ENCODE results near the gene MSL2. TPM values are rescaled to one million over a fixed set of nuclear protein-coding genes. Genes with fewer than 3 reads are reported as not detected.
"Not testable (repeated sequence)": the region's sequence is repeated elsewhere in the genome, so short reads cannot be mapped to it uniquely, and the experiment has no call there.

MSL2 gene
- total RNA-seq, 1 donor from 2014 or later = 59.4 TPM

DNA sequence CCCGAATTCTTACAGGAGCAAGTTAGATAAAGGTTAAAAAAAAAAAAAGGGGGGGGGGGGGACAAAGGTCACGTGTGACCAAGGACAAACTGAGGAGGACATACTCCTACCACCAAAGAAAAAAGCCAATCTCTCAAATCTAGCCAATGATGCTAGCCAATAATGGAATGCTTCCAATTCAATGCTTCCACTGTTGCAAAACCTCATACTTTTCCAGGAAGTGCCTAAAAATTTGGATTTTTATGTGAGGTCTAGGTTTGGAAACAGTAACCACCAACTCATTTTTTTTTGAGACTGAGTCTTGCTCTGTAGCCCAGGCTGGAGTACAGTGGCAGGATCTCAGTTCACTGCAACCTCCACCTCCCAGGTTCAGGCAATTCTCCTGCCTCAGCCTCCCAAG, 11.4 kb downstream of the MSL2 start:
- no peaks in the 10 kb centered on the region for H3K9me3 Mint-ChIP-seq

DNA sequence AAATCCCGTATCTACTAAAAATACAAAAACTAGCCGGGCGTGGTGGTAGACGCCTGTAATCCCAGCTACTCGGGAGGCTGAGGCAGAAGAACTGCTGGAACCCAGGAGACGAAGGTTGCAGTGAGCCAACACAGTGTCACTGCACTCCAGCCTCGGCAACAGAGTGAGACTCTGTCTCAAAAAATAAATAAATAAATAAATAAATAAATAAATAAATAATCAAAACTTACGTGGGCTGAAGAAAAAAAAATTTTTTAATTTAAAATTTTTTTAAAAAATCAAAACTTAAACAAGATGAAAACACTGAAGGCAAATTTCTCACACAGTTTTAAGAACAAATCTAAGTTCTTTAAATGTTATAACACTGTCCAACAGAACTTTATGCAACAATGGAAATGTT, 14.4 kb downstream of the MSL2 start:
- Mint-ChIP-seq H3K27me3 (no peaks in the 10 kb centered on the region), H3K27ac (no peak overlapping the region), H3K4me3 (no peak overlapping the region), H3K9me3 (no peaks in the 10 kb centered on the region), H3K4me1 (peaks cover 82% of the 10 kb centered on the region), H3K36me3 (ENCODE audit: low read depth) (peaks cover 1% of the 10 kb centered on the region)
- intact Hi-C loops (cut with micrococcal nuclease) = no loop called here
- TF ChIP-seq, protein P1, sequence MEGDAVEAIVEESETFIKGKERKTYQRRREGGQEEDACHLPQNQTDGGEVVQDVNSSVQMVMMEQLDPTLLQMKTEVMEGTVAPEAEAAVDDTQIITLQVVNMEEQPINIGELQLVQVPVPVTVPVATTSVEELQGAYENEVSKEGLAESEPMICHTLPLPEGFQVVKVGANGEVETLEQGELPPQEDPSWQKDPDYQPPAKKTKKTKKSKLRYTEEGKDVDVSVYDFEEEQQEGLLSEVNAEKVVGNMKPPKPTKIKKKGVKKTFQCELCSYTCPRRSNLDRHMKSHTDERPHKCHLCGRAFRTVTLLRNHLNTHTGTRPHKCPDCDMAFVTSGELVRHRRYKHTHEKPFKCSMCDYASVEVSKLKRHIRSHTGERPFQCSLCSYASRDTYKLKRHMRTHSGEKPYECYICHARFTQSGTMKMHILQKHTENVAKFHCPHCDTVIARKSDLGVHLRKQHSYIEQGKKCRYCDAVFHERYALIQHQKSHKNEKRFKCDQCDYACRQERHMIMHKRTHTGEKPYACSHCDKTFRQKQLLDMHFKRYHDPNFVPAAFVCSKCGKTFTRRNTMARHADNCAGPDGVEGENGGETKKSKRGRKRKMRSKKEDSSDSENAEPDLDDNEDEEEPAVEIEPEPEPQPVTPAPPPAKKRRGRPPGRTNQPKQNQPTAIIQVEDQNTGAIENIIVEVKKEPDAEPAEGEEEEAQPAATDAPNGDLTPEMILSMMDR (IDR thresholded peaks at IDR 0.05) = no peak
- DNase-seq = no peak
- POLR2A ChIA-PET = interaction anchor here (6.9 kb wide), 1 partner anchor 14 kb away, joined by 57 read pairs; the partner anchor contains the start of gene MSL2
- ATAC-seq (ENCODE audit: low read depth) = no peak
- CTCF ChIA-PET = no interaction called here

More for the DNA sequence above, 11.4 kb downstream of the MSL2 start:
- CTCF ChIA-PET = no interaction called here
- Mint-ChIP-seq H3K4me1 (peaks cover 84% of the 10 kb centered on the region), H3K36me3 (ENCODE audit: low read depth) (peaks cover 4% of the 10 kb centered on the region), H3K27me3 (no peaks in the 10 kb centered on the region), H3K4me3 (no peak overlapping the region), H3K27ac (no peak overlapping the region)
- ATAC-seq (ENCODE audit: low read depth) = no peak
- DNase-seq = no peak
- POLR2A ChIA-PET = interaction anchor here (0.7 to 6.9 kb wide), 2 partner anchors 11 to 28 kb away, joined by 4 to 57 read pairs; partner anchors contain the start of gene MSL2
- TF ChIP-seq, protein P1 (IDR thresholded peaks at IDR 0.05) = no peak
- intact Hi-C loops (cut with micrococcal nuclease) = no loop called here

DNA sequence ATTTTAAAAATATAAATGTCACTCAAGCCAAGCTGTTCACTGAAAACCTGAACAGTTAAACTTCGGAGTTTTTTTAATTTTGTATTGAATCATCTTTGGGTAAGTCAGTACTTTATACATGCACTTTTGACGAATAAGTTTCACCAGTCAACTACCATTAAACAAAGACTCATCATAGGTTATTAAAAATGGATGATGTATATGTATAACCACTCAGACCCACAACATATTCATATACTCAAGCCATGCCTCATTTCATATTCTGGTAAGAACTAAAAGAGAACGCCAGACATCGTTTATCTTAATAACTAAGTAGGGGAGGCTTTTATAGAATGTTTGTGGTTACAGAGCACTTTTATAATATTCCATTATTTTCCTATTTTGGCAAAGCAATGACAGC, 18.3 kb downstream of the MSL2 start:
- Mint-ChIP-seq H3K27me3 (no peaks in the 10 kb centered on the region), H3K27ac (no peak overlapping the region), H3K36me3 (ENCODE audit: low read depth) (peaks cover 1% of the 10 kb centered on the region), H3K4me3 (no peak overlapping the region), H3K9me3 (no peaks in the 10 kb centered on the region), H3K4me1 (peaks cover 67% of the 10 kb centered on the region)
- ChIA-PET POLR2A (interaction anchor here (0.8 kb wide), 1 partner anchor 18 kb away, joined by 4 read pairs; the partner anchor contains the start of gene MSL2), CTCF (no interaction called here)
- DNase-seq (no peak), ATAC-seq (ENCODE audit: low read depth) (no peak)
- TF ChIP-seq, protein P1 (IDR thresholded peaks at IDR 0.05) = no peak
- intact Hi-C loops (cut with micrococcal nuclease) = loop anchor here (2.0 kb wide), 1 partner anchor 17 kb away; no protein-coding TSS in a partner anchor

DNA sequence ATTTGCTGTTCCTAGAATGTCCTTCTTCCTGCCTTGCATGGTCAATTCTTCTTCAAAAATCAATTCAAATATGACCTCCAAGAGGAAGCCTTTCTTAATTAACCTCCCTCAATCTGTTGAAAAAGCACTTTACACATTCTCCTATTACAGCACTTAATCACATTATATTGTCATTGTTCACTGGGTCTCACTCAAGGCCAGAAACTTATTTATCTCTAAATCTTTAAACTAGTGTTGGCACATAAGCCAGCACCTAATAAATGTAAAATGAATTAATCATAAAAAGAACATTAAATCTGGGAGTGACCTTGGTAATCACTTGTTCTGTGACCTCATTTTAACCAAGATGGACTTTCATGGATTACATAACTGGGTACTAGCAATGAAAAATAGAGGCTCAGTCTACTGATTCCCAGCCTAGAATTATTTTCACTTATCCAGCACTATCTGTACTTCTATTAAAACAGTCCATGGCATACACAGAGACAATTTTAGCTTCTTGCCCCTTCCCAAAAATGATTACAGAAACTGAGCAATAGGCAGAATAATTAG, 22.1 kb downstream of the MSL2 start:
- ATAC-seq (ENCODE audit: low read depth) (no peak), DNase-seq (no peak)
- intact Hi-C loops (cut with micrococcal nuclease) = no loop called here
- CTCF ChIA-PET = no interaction called here
- no peaks in the 10 kb centered on the region for H3K9me3 Mint-ChIP-seq
- H3K27me3 Mint-ChIP-seq = no peaks in the 10 kb centered on the region
- H3K4me3 Mint-ChIP-seq = no peak overlapping the region
- peaks cover 38% of the 10 kb centered on the region for H3K4me1 Mint-ChIP-seq
- peak overlapping the region; percentile 47 for H3K27ac Mint-ChIP-seq
- H3K36me3 Mint-ChIP-seq (ENCODE audit: low read depth) = peaks cover 1% of the 10 kb centered on the region
- POLR2A ChIA-PET = no interaction called here
- TF ChIP-seq, protein P1 (IDR thresholded peaks at IDR 0.05) = no peak

DNA sequence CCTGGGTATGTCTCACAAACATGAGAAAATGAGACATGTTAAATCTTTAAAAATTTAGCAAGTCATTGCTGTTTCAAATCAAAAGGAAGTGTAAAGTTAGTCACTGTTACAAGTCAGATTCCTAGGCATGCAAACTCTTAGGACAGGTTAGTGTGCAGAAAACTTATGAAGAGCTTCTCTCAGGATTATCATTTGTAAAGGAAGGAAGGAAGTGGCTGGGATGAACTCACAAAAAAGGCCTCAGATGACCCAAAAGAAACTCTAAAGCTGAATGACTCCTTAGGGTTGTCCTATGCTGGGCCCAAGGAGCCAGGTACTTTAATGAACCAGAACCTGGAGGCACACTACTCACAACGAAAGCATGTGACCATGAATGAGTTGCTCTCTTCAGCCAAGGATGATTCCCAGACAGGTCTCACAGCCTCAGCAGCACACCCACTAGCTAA, 25.0 kb downstream of the MSL2 start:
- no peaks in the 10 kb centered on the region for H3K9me3 Mint-ChIP-seq
- H3K4me3 Mint-ChIP-seq = no peak overlapping the region
- ATAC-seq (ENCODE audit: low read depth) (no peak), DNase-seq (no peak)
- H3K36me3 Mint-ChIP-seq (ENCODE audit: low read depth) = peaks cover 5% of the 10 kb centered on the region
- CTCF ChIA-PET = no interaction called here
- H3K4me1 Mint-ChIP-seq = peaks cover 43% of the 10 kb centered on the region
- POLR2A ChIA-PET = interaction anchor here (0.6 kb wide), 1 partner anchor 12 kb away, joined by 4 read pairs; no protein-coding TSS in a partner anchor
- peak overlapping the region; percentile 74 for H3K27ac Mint-ChIP-seq
- H3K27me3 Mint-ChIP-seq = no peaks in the 10 kb centered on the region
- TF ChIP-seq, protein P1 (IDR thresholded peaks at IDR 0.05) = no peak
- intact Hi-C loops (cut with micrococcal nuclease) = loop anchor here (2.0 kb wide), 1 partner anchor 14 kb away; no protein-coding TSS in a partner anchor

DNA sequence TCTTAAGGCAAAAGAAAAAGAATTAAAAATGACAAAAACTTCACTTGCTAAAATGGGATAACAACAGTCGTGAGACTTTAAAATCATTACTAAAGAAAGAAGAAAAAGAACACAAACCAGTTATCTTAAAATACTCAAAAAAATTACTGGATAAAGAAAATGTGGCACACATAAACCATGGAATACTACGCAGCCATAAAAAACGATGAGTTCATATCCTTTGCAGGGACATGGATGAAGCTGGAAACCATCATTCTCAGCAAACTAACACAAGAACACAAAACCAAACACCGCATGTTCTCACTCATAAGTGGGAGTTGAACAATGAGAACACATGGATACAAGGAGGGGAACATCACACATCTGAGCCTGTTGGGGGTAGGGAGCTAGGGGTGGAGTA, 27.9 kb downstream of the MSL2 start:
- ATAC-seq (ENCODE audit: low read depth); intact Hi-C loops (cut with micrococcal nuclease); H3K9me3 Mint-ChIP-seq; H3K4me3 Mint-ChIP-seq; H3K27me3 Mint-ChIP-seq; CTCF ChIA-PET; POLR2A ChIA-PET; DNase-seq: not testable (repeated sequence)
- Mint-ChIP-seq H3K27ac (peak overlapping the region; percentile 50), H3K36me3 (ENCODE audit: low read depth) (peaks cover 21% of the 10 kb centered on the region), H3K4me1 (peaks cover 53% of the 10 kb centered on the region)

All from activated B cell treated with CpG ODN at 0.5 μM for 24 hours (primary cell).